IPS-NIHi11 (cell line): Measurements from ENCODE around the gene SCGB1C1.

Experiments
- DNase-seq: peaks from one replicate; pipeline ENCODE4 v3.0.0; 2012; ENCODE audit warnings: mixed read lengths, low spot score

SCGB1C1 gene

GRCh38 chr11:205221-206001 lies 12.5 kb downstream of the SCGB1C1 start:
- DNase-seq, result no peak

- no peak for DNase-seq
Observed at GRCh38 chr11:206002-206384, 13.1 kb downstream of the SCGB1C1 start.

GRCh38 chr11:206526-207207 lies 13.8 kb downstream of the SCGB1C1 start:
- no peak for DNase-seq

GRCh38 chr11:207208-207862 lies 14.5 kb downstream of the SCGB1C1 start, which contains the start of the genes BET1L and RIC8A:
TSS of gene BET1L (minus strand) at chr11:207399. CDS start at chr11:207321, 78 bp downstream.
TSS of gene RIC8A (plus strand) at chr11:207708. CDS start at chr11:208855, 1,147 bp downstream.
- peak; percentile 98 for DNase-seq

- no peak for DNase-seq
Observed at GRCh38 chr11:207863-208180, 14.9 kb downstream of the SCGB1C1 start.

- DNase-seq, result peak; percentile 97
Observed at GRCh38 chr11:208181-208916, 15.5 kb downstream of the SCGB1C1 start.

GRCh38 chr11:208917-209260 lies 16.0 kb downstream of the SCGB1C1 start:
- no peak for DNase-seq

- DNase-seq, result no peak
Observed at GRCh38 chr11:209275-210121, 16.6 kb downstream of the SCGB1C1 start.

GRCh38 chr11:210122-210802 lies 17.4 kb downstream of the SCGB1C1 start:
- no peak for DNase-seq

GRCh38 chr11:210803-211180 lies 17.9 kb downstream of the SCGB1C1 start:
- no peak for DNase-seq

GRCh38 chr11:211295-211694 lies 18.4 kb downstream of the SCGB1C1 start:
- DNase-seq, result no peak

- DNase-seq, result no peak
Observed at GRCh38 chr11:211741-212140, 18.9 kb downstream of the SCGB1C1 start.

- no peak for DNase-seq
Observed at GRCh38 chr11:212150-213100, 19.5 kb downstream of the SCGB1C1 start.

- no peak for DNase-seq
Observed at GRCh38 chr11:213111-213510, 20.2 kb downstream of the SCGB1C1 start.

- DNase-seq, result no peak
Observed at GRCh38 chr11:214083-214482, 21.2 kb downstream of the SCGB1C1 start.

GRCh38 chr11:215581-216037 lies 22.7 kb downstream of the SCGB1C1 start:
- no peak for DNase-seq

- no peak for DNase-seq
Observed at GRCh38 chr11:216081-216974, 23.4 kb downstream of the SCGB1C1 start.

- DNase-seq, result no peak
Observed at GRCh38 chr11:217704-218103, 24.8 kb downstream of the SCGB1C1 start.
